ENCODE data around the gene ALOX15. TPM values are rescaled to one million over a fixed set of nuclear protein-coding genes. Genes with fewer than 3 reads are reported as not detected.

Gene ALOX15
- total RNA-seq, 4 donors from 2014 or later, result 0.30 TPM; not detected in 3

DNA sequence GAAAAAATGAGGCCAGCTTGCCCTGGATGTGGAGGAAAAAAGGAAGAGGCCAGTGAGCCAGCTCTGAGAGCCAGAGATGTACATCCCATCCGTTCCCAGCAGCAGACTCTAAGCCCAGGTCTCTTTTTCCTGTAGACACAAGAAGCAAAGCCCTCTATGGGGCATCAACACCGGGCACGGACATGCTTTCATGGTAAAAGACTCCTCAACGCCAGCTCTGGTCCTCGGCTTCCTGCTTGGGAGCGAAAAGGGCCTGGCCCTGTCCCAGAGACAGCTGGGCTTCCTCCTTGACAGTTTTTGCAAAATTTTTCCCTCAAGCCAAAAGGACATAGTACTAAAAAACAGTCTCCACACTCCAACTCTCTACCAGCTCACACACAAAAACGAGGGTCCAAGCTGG lies 35.3 kb upstream of the ALOX15 start:
- 84 to 90% methylated on average over 7 of the region's 7 CpGs for WGBS, 2 donors
- H3K4me1 ChIP-seq, result peaks cover 0 to 14% (median 0%) of the 10 kb centered on the region in 3 donors
- DNase-seq, result no peak
- peaks cover 37 to 100% (median 50%) of the 10 kb centered on the region in 3 donors for H3K36me3 ChIP-seq
- H3K27me3 ChIP-seq, result no peaks in the 10 kb centered on the region
- H3K27ac ChIP-seq, result no peak overlapping the region
- TF ChIP-seq, protein P1, sequence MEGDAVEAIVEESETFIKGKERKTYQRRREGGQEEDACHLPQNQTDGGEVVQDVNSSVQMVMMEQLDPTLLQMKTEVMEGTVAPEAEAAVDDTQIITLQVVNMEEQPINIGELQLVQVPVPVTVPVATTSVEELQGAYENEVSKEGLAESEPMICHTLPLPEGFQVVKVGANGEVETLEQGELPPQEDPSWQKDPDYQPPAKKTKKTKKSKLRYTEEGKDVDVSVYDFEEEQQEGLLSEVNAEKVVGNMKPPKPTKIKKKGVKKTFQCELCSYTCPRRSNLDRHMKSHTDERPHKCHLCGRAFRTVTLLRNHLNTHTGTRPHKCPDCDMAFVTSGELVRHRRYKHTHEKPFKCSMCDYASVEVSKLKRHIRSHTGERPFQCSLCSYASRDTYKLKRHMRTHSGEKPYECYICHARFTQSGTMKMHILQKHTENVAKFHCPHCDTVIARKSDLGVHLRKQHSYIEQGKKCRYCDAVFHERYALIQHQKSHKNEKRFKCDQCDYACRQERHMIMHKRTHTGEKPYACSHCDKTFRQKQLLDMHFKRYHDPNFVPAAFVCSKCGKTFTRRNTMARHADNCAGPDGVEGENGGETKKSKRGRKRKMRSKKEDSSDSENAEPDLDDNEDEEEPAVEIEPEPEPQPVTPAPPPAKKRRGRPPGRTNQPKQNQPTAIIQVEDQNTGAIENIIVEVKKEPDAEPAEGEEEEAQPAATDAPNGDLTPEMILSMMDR (IDR thresholded peaks at IDR 0.05), result no peak
- TF ChIP-seq POLR2A (IDR thresholded peaks at IDR 0.05), result no peak
- intact Hi-C loops (cut with DNase I), result no loop called here
- no peak overlapping the region for H3K4me3 ChIP-seq
- no peaks in the 10 kb centered on the region for H3K9me3 ChIP-seq

DNA sequence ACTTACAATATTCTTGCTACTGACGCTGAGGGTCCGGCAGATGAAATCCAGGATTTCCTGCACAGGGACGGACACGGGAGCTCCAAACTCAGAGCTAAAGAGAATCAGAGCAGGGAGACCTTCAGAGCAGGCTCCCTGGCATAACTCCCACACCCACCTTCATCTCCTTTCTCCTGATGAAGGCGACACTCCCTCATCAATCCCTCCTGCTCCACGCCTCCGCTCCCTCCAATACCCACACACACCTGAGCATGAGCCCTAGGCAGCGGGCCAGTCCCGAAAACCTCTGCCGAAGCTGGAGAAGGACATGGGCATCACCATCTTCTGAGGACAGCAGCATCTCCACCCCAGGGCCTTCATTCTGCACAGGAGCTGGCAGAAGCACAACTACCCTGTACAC lies 34.3 kb upstream of the ALOX15 start:
- H3K9me3 ChIP-seq, result no peaks in the 10 kb centered on the region
- no peaks in the 10 kb centered on the region for H3K27me3 ChIP-seq
- H3K27ac ChIP-seq, result no peak overlapping the region
- no peak overlapping the region for H3K4me3 ChIP-seq
- intact Hi-C loops (cut with DNase I), result no loop called here
- no peak for TF ChIP-seq POLR2A (IDR thresholded peaks at IDR 0.05)
- TF ChIP-seq, protein P1 (IDR thresholded peaks at IDR 0.05), result no peak
- 91% methylated on average over 7 to 8 of the region's 10 CpGs for WGBS, 2 donors
- DNase-seq, result no peak
- H3K36me3 ChIP-seq, result peaks cover 37 to 100% (median 45%) of the 10 kb centered on the region in 3 donors
- H3K4me1 ChIP-seq, result peaks cover 0 to 14% (median 0%) of the 10 kb centered on the region in 3 donors

DNA sequence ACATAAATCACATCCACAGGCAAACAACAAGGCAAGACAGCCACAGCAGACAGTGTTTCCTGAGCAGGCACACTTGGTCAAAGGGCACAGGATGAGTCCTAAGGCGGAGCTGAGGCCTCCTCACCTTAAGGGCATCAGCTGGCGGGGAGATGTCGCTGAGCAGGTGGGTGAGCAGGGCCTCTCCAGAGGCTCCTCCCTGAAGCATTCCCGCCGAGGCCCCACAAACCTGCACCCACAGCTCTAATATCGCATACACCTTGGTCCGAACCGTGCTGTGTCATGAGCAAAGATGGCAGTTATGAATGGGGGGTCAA lies 33.2 kb upstream of the ALOX15 start:
- WGBS, 2 donors, result 87 to 90% methylated on average over 4 to 5 of the region's 8 CpGs
- Histone ChIP-seq H3K36me3 (peaks cover 37 to 96% (median 43%) of the 10 kb centered on the region in 3 donors), H3K4me1 (peaks cover 0 to 9% (median 0%) of the 10 kb centered on the region in 3 donors), H3K4me3 (no peak overlapping the region), H3K27me3 (no peaks in the 10 kb centered on the region), H3K9me3 (no peaks in the 10 kb centered on the region), H3K27ac (no peak overlapping the region)
- DNase-seq, result no peak
- TF ChIP-seq, protein P1 (IDR thresholded peaks at IDR 0.05), result no peak
- no peak for TF ChIP-seq POLR2A (IDR thresholded peaks at IDR 0.05)
- intact Hi-C loops (cut with DNase I), result no loop called here

DNA sequence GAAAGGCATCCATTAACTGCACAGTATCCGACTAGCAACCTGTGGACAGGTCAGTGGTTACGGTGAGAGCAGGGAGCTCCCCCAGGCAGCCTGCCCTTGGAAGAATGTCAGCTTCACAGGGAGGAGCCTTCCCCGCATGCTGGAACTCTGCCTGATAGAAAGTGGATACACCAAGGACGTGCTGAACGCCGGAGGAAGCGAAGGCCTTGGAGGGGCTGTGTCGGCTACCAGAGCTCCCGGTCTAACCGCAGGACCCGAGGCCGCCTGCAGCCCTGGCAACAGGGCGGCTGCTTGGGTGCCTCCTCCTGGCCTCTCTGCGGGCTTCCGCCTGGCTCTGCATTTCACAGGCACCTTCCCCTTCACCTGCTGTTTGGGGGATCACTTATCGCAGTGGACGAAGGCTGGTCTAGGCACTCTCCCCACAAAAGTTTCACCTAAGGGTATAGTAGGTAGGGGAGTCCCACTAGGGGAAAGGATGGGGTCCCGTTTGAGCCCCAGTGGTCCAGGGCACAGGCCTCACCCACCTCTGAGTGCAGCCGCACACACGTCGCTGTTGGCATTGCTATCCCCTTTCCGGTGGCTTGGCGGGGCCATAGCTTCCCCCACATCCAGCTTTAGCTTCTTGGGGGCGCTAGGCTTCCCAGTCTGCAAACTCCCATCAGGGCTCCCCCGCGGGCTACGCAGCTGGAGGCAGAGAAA lies 32.7 kb upstream of the ALOX15 start:
- DNase-seq, result no peak
- intact Hi-C loops (cut with DNase I), result no loop called here

DNA sequence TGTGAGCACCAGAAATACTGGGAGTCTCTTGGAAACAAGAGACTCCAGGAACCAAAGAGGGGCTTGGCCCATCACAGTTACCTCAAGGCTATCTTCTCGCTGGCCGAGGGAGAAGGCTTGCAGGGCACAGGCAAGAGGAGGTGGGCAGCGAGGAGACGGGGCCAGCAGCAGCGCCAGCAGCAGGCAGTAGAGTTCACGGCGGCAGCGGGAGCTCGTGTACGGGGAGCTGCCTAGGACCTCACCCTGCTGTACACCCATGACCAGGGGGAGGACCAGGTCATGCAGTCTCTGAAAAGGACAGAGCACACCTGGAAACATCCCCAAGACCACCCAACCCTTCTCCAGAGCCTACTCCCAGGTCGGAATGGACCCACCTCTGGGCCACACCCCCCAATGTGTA lies 31.7 kb upstream of the ALOX15 start:
- WGBS, 2 donors, result 87 to 94% methylated on average over 10 to 11 of the region's 11 CpGs
- Histone ChIP-seq H3K4me1 (no peaks in the 10 kb centered on the region), H3K27ac (no peak overlapping the region), H3K4me3 (no peak overlapping the region), H3K36me3 (peaks cover 37 to 81% (median 43%) of the 10 kb centered on the region in 3 donors), H3K9me3 (no peaks in the 10 kb centered on the region), H3K27me3 (no peaks in the 10 kb centered on the region)
- intact Hi-C loops (cut with DNase I), result no loop called here
- TF ChIP-seq, protein P1 (IDR thresholded peaks at IDR 0.05), result no peak
- TF ChIP-seq POLR2A (IDR thresholded peaks at IDR 0.05), result no peak
- no peak for DNase-seq

More for the DNA sequence above, 32.7 kb upstream of the ALOX15 start:
- Histone ChIP-seq H3K9me3 (no peaks in the 10 kb centered on the region), H3K27ac (no peak overlapping the region), H3K36me3 (peaks cover 37 to 91% (median 43%) of the 10 kb centered on the region in 3 donors), H3K27me3 (no peaks in the 10 kb centered on the region), H3K4me3 (no peak overlapping the region), H3K4me1 (peaks cover 0 to 6% (median 0%) of the 10 kb centered on the region in 3 donors)
- WGBS, 2 donors, result 89 to 93% methylated on average over 10 to 16 of the region's 27 CpGs
- TF ChIP-seq, protein P1 (IDR thresholded peaks at IDR 0.05), result no peak
- no peak for TF ChIP-seq POLR2A (IDR thresholded peaks at IDR 0.05)

Data from esophagus squamous epithelium (tissue), 5 donors.